Activated effector memory CD4-positive, alpha-beta T cell treated with anti-CD3 and anti-CD28 coated beads, Interleukin-2, amount 50 U/mL, for 16 hours (primary cell): ENCODE measurements around the gene CLDN9.

ENCODE experiments used
- DNase-seq: peaks from one replicate; pipeline ENCODE4 v3.0.0-alpha.2; 2020

The CLDN9 gene

GRCh38 chr16:3020604-3021448, 8.1 kb downstream of the CLDN9 start:
- DNase-seq, result peak; percentile 88

GRCh38 chr16:3021449-3022207, 8.9 kb downstream of the CLDN9 start:
- DNase-seq, result peak; percentile 93

- DNase-seq, result peak; percentile 96
Measured at GRCh38 chr16:3022208-3022683, 9.5 kb downstream of the CLDN9 start.

GRCh38 chr16:3022684-3023414, 10.1 kb downstream of the CLDN9 start:
- DNase-seq, result no peak

- DNase-seq, result peak; percentile 76
Measured at GRCh38 chr16:3023415-3023668, 10.6 kb downstream of the CLDN9 start.

- DNase-seq, result peak; percentile 98
Measured at GRCh38 chr16:3023669-3024478, 11.2 kb downstream of the CLDN9 start, which contains the start of the genes HCFC1R1 and THOC6. Gene HCFC1R1, minus strand, starts transcription at chr16:3023942. Its CDS starts 1 bp downstream, at chr16:3023941. Gene THOC6, plus strand, starts transcription at chr16:3024035. Its CDS starts 292 bp downstream, at chr16:3024327.

- DNase-seq, result no peak
Measured at GRCh38 chr16:3025032-3026002, 12.6 kb downstream of the CLDN9 start.

GRCh38 chr16:3026003-3026378, 13.3 kb downstream of the CLDN9 start:
- DNase-seq, result no peak

- no peak for DNase-seq
Measured at GRCh38 chr16:3026609-3027488, 14.1 kb downstream of the CLDN9 start.

GRCh38 chr16:3027489-3027795, 14.7 kb downstream of the CLDN9 start:
- no peak for DNase-seq

- DNase-seq, result peak; percentile 94
Measured at GRCh38 chr16:3027983-3028715, 15.4 kb downstream of the CLDN9 start.

GRCh38 chr16:3028716-3029319, 16.1 kb downstream of the CLDN9 start:
- no peak for DNase-seq

GRCh38 chr16:3029491-3030221, 16.9 kb downstream of the CLDN9 start:
- DNase-seq, result peak; percentile 80

GRCh38 chr16:3030222-3031212, 17.8 kb downstream of the CLDN9 start:
- no peak for DNase-seq

GRCh38 chr16:3032624-3033023, 19.9 kb downstream of the CLDN9 start:
- no peak for DNase-seq

- no peak for DNase-seq
Measured at GRCh38 chr16:3035289-3035971, 22.7 kb downstream of the CLDN9 start.
